Measurements from ENCODE around the gene FZR1. TPM values are rescaled to one million over a fixed set of nuclear protein-coding genes. Genes with fewer than 3 reads are reported as not detected.
"Not testable (repeated sequence)": the region's sequence is repeated elsewhere in the genome, so short reads cannot be mapped to it uniquely, and the experiment has no call there.

The FZR1 gene
- total and polyA plus RNA-seq, 9 donors, result 3.9 to 54.9 (median 44.6) TPM

GRCh38 chr19:3526507-3527237 is 20.6 kb downstream of the FZR1 start:
- TF ChIP-seq POLR2A (IDR thresholded peaks at IDR 0.05) (no peak), EP300 (IDR thresholded peaks at IDR 0.05) (no peak)
- TF ChIP-seq, protein P1, sequence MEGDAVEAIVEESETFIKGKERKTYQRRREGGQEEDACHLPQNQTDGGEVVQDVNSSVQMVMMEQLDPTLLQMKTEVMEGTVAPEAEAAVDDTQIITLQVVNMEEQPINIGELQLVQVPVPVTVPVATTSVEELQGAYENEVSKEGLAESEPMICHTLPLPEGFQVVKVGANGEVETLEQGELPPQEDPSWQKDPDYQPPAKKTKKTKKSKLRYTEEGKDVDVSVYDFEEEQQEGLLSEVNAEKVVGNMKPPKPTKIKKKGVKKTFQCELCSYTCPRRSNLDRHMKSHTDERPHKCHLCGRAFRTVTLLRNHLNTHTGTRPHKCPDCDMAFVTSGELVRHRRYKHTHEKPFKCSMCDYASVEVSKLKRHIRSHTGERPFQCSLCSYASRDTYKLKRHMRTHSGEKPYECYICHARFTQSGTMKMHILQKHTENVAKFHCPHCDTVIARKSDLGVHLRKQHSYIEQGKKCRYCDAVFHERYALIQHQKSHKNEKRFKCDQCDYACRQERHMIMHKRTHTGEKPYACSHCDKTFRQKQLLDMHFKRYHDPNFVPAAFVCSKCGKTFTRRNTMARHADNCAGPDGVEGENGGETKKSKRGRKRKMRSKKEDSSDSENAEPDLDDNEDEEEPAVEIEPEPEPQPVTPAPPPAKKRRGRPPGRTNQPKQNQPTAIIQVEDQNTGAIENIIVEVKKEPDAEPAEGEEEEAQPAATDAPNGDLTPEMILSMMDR (IDR thresholded peaks at IDR 0.05), result no peak
- intact Hi-C loops (cut with DNase I), result no loop called here
- peak in 1 of 5 donors; percentile 19 for DNase-seq
- WGBS, 3 donors, result 87 to 90% (median 87%) methylated on average over 20 to 28 of the region's 28 CpGs
- no peaks in the 10 kb centered on the region for H3K9me3 ChIP-seq
- H3K27me3 ChIP-seq, result no peaks in the 10 kb centered on the region
- no peaks in the 10 kb centered on the region for H3K36me3 ChIP-seq
- no peaks in the 10 kb centered on the region for H3K4me1 ChIP-seq (ENCODE audit: insufficient read depth)
- no peak overlapping the region for H3K4me3 ChIP-seq
- H3K27ac ChIP-seq, result no peak overlapping the region

- intact Hi-C loops (cut with DNase I), result no loop called here
- Histone ChIP-seq H3K4me3 (no peak overlapping the region), H3K27me3 (no peaks in the 10 kb centered on the region), H3K36me3 (no peaks in the 10 kb centered on the region), H3K4me1 (ENCODE audit: insufficient read depth) (no peaks in the 10 kb centered on the region), H3K27ac (no peak overlapping the region), H3K9me3 (no peaks in the 10 kb centered on the region)
- DNase-seq, result no peak
- TF ChIP-seq EP300 (IDR thresholded peaks at IDR 0.05) (no peak), POLR2A (IDR thresholded peaks at IDR 0.05) (no peak)
- TF ChIP-seq, protein P1 (IDR thresholded peaks at IDR 0.05), result no peak
- 93 to 94% (median 94%) methylated on average over 20 to 21 of the region's 21 CpGs for WGBS, 3 donors
These were observed 21.3 kb downstream of the FZR1 start for GRCh38 chr19:3527238-3527910.

DNA sequence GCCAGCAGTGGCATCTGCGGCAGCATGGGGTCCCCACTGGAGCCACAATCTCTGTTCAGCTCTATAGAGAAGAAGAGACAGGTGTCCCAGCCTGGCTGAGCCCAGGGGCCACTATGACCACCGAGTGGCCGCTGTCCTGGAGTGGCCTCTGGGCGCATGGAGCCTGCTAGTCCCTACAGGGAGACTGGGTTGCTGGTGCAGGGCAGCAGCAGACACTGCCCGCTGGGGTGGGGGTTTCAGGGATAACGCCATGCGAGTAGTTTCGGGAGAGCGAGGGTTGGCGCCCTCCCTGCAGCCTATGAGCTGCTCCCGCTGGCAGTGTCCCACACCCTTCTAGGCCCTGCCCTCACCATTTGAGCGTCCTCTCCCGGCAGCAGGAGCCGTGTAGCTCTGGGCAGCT is 22.0 kb downstream of the FZR1 start:
- WGBS, 3 donors, result 94 to 99% (median 98%) methylated on average over 14 of the region's 14 CpGs
- Histone ChIP-seq H3K36me3 (no peaks in the 10 kb centered on the region), H3K27ac (no peak overlapping the region), H3K27me3 (no peaks in the 10 kb centered on the region), H3K9me3 (no peaks in the 10 kb centered on the region), H3K4me1 (ENCODE audit: insufficient read depth) (no peaks in the 10 kb centered on the region), H3K4me3 (no peak overlapping the region)
- no peak for DNase-seq
- intact Hi-C loops (cut with DNase I), result no loop called here
- TF ChIP-seq POLR2A (IDR thresholded peaks at IDR 0.05) (no peak), EP300 (IDR thresholded peaks at IDR 0.05) (no peak)
- TF ChIP-seq, protein P1 (IDR thresholded peaks at IDR 0.05), result no peak

DNA sequence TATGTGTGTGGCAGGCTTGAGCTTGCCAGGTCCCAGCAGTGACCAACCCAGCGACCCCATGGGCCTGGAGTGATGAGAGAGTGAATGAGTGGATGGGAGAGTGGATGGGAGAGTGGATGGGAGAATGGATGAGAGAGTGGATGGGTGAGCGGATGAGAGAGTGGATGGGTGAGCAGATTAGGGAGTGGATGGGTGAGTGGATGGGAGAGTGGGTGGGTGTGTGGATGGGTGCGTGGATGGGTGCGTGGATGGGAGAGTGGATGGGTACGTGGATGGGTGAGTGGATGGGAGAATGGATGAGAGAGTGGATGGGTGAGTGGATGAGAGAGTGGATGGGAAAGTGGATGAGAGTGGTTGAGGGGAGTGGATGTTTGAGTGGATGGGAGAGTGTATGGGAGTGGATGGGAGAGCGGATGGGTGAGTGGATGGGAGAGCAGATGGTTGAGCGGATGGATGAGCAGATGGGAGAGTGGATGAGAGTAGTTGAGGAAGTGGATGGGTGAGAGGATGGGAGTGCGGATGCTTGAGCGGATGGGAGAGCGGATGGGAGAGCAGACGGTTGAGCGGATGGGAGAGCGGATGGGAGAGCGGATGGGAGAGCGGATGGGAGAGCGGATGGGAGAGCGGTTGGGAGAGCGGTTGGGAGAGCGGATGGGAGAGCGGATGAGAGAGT is 22.6 kb downstream of the FZR1 start:
- Histone ChIP-seq H3K4me3 (no peak overlapping the region), H3K4me1 (ENCODE audit: insufficient read depth) (peaks cover 2% of the 10 kb centered on the region), H3K36me3 (no peaks in the 10 kb centered on the region), H3K27ac (no peak overlapping the region), H3K9me3 (no peaks in the 10 kb centered on the region), H3K27me3 (no peaks in the 10 kb centered on the region)
- 90 to 94% (median 94%) methylated on average over 20 of the region's 20 CpGs for WGBS, 3 donors
- intact Hi-C loops (cut with DNase I), result no loop called here
- TF ChIP-seq, protein P1 (IDR thresholded peaks at IDR 0.05), result no peak
- no peak for TF ChIP-seq EP300 (IDR thresholded peaks at IDR 0.05)
- TF ChIP-seq POLR2A (IDR thresholded peaks at IDR 0.05), result no peak
- DNase-seq, result no peak

- 93 to 99% (median 95%) methylated on average over 7 of the region's 7 CpGs for WGBS, 3 donors
- H3K4me3 ChIP-seq; H3K9me3 ChIP-seq; H3K27ac ChIP-seq; H3K27me3 ChIP-seq; H3K36me3 ChIP-seq; H3K4me1 ChIP-seq (ENCODE audit: insufficient read depth); intact Hi-C loops (cut with DNase I); DNase-seq: not testable (repeated sequence)
These were observed 23.2 kb downstream of the FZR1 start for GRCh38 chr19:3529299-3529698.

Data from ovary (tissue), 9 donors.